OCI-LY1 (cell line): ENCODE measurements around the gene KRT2.

Experiments
- H2AFZ ChIP-seq: fragments of 200-600 bp; sonication (generic), shearing (Covaris generic); 2 replicates; pipeline ENCODE4 v1.6.0; 2014; ENCODE audit warnings: antibody characterized with exemption, mild to moderate bottlenecking, low read length
- H3F3A ChIP-seq: fragments of 200-600 bp; sonication (generic), shearing (Covaris generic); 2 replicates; pipeline ENCODE4 v1.6.0; 2014; ENCODE audit warnings: mild to moderate bottlenecking, antibody characterized with exemption, low read length, moderate library complexity; ENCODE audit not compliant: insufficient read depth
- H3K27ac ChIP-seq: fragments of 200-600 bp; sonication (generic); 2 replicates; pipeline ENCODE4 v1.5.1; 2014; ENCODE audit warnings: low read length, mixed run types, mild to moderate bottlenecking, low read depth; ENCODE audit not compliant: poor library complexity, severe bottlenecking
- H3K27me3 ChIP-seq: fragments of 200-600 bp; sonication (generic); 2 replicates; pipeline ENCODE4 v1.6.0; 2014; ENCODE audit warnings: antibody characterized with exemption, mild to moderate bottlenecking, low read length, moderate library complexity; ENCODE audit not compliant: insufficient read depth
- H3K36me3 ChIP-seq: fragments of 200-600 bp; sonication (generic); 2 replicates; pipeline ENCODE4 v1.6.1; 2014; ENCODE audit warnings: mild to moderate bottlenecking, antibody characterized with exemption, low read length, moderate library complexity, mixed read lengths; ENCODE audit not compliant: insufficient read depth
- H3K4me1 ChIP-seq: fragments of 200-600 bp; sonication (generic); 2 replicates; pipeline ENCODE4 v1.5.1; 2014; ENCODE audit warnings: mild to moderate bottlenecking, low read length, moderate library complexity; ENCODE audit not compliant: insufficient read depth, severe bottlenecking
- H3K4me2 ChIP-seq: fragments of 200-600 bp; sonication (generic), shearing (Covaris generic); 2 replicates; pipeline ENCODE4 v1.6.1; 2014; ENCODE audit warnings: low read length
- H3K4me3 ChIP-seq: fragments of 200-600 bp; sonication (generic); 2 replicates; pipeline ENCODE4 v1.5.1; 2014; ENCODE audit warnings: low read length, low read depth, mild to moderate bottlenecking, mixed read lengths; ENCODE audit not compliant: poor library complexity, severe bottlenecking
- H3K79me2 ChIP-seq: fragments of 200-600 bp; shearing (Covaris generic); 2 replicates; pipeline ENCODE4 v1.6.1; 2016; ENCODE audit warnings: mixed run types, low read length, mixed read lengths; ENCODE audit not compliant: insufficient read depth
- H3K9ac ChIP-seq: fragments of 200-600 bp; sonication (generic), shearing (Covaris generic); 2 replicates; pipeline ENCODE4 v1.6.1; 2014; ENCODE audit warnings: mild to moderate bottlenecking, low read length, mixed read lengths
- H3K9me2 ChIP-seq: fragments of 200-600 bp; sonication (generic), shearing (Covaris generic); 2 replicates; pipeline ENCODE4 v1.6.1; 2014; ENCODE audit warnings: low read depth, mild to moderate bottlenecking, low read length, mixed read lengths
- H3K9me3 ChIP-seq: fragments of 200-600 bp; shearing (Covaris generic); 2 replicates; pipeline ENCODE4 v1.6.1; 2014; ENCODE audit warnings: low read length, mixed read lengths
- H4K20me1 ChIP-seq: fragments of 200-600 bp; sonication (generic), shearing (Covaris generic); 2 replicates; pipeline ENCODE4 v1.6.0; 2016; ENCODE audit warnings: mild to moderate bottlenecking, low read length; ENCODE audit not compliant: insufficient read depth
- CTCF ChIP-seq: fragments of 200-600 bp; sonication (generic), shearing (Covaris generic); IDR thresholded peaks from 2 replicates; pipeline ENCODE4 v1.5.1; 2017; ENCODE audit warnings: mild to moderate bottlenecking, antibody characterized with exemption, low read length, moderate library complexity, mixed read lengths
- EZH2 ChIP-seq: fragments of 200-600 bp; sonication (generic), shearing (Covaris generic); IDR thresholded peaks from 2 replicates; pipeline ENCODE4 v1.8.0; 2017; ENCODE audit warnings: borderline replicate concordance, mixed run types, mild to moderate bottlenecking, antibody characterized with exemption, low read length, moderate library complexity, mixed read lengths

The KRT2 gene

DNA sequence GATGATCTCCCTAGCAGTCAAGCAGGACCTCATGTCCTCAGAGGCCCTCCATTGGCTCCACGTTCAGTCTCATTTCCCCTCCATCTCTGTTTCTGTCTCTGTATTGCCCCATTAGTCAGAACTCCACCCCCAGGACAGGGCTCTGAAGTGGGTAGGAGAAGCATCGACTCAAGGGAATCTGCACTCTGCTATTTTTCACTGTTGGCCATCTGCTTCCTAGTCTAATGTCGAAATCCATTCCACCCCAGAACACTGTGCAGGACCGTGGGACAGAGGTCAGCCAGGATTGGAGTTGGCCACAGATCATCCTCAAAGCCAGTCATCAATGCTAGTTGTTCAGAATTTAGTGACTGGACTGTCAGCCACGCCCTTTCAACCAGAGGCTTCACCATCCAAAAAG lies 41.2 kb upstream of the KRT2 start:
- Histone ChIP-seq H3K4me3 (no peak overlapping the region), H2AFZ (no peak overlapping the region), H3K4me2 (no peak overlapping the region), H3K79me2 (no peaks in the 10 kb centered on the region), H3K27me3 (no peaks in the 10 kb centered on the region), H3K27ac (no peak overlapping the region), H3K4me1 (no peaks in the 10 kb centered on the region), H4K20me1 (no peaks in the 10 kb centered on the region), H3F3A (no peaks in the 10 kb centered on the region), H3K9me2 (no peaks in the 10 kb centered on the region), H3K36me3 (no peaks in the 10 kb centered on the region), H3K9me3 (no peaks in the 10 kb centered on the region), H3K9ac (no peak overlapping the region)
- TF ChIP-seq EZH2 (no peak), CTCF (no peak)

GRCh38 chr12:52692254-52692653 lies 40.2 kb upstream of the KRT2 start:
- Histone ChIP-seq H2AFZ (no peak overlapping the region), H3K9me3 (no peaks in the 10 kb centered on the region), H3F3A (no peaks in the 10 kb centered on the region), H3K36me3 (no peaks in the 10 kb centered on the region), H3K4me3 (no peak overlapping the region), H3K27me3 (no peaks in the 10 kb centered on the region), H3K9ac (no peak overlapping the region), H4K20me1 (no peaks in the 10 kb centered on the region), H3K4me2 (no peak overlapping the region), H3K27ac (no peak overlapping the region), H3K9me2 (no peaks in the 10 kb centered on the region), H3K4me1 (no peaks in the 10 kb centered on the region), H3K79me2 (no peaks in the 10 kb centered on the region)
- peak; percentile 28; the same call in 1 of the 2 replicates for TF ChIP-seq CTCF
- TF ChIP-seq EZH2: no peak

DNA sequence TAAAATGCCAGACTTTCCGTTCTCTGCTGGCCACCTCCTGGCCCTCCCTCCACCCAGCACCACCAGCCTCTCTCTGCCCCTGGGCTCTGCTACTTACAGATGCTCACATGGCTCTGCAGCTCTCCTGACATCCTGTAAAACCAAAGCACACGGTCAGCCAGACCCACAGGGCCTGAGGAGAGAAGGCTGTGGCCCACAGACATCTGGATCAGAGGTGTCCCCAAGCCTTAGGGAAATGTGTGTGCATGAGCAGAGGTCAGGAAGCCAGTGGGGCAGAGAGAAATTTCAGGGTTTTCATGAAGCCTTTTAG lies 39.8 kb upstream of the KRT2 start:
- Histone ChIP-seq H3K9me2 (no peaks in the 10 kb centered on the region), H3K4me3 (no peak overlapping the region), H3K4me1 (no peaks in the 10 kb centered on the region), H4K20me1 (no peaks in the 10 kb centered on the region), H3K4me2 (no peak overlapping the region), H3K27ac (no peak overlapping the region), H3K27me3 (no peaks in the 10 kb centered on the region), H3K9me3 (no peaks in the 10 kb centered on the region), H3K9ac (no peak overlapping the region), H3F3A (no peaks in the 10 kb centered on the region), H3K36me3 (no peaks in the 10 kb centered on the region), H2AFZ (no peak overlapping the region), H3K79me2 (no peaks in the 10 kb centered on the region)
- no peak for TF ChIP-seq CTCF
- no peak for TF ChIP-seq EZH2
